Endothelial cell of umbilical vein (primary cell): ENCODE results near the gene PTGDR2. TPM values are rescaled to one million over a fixed set of nuclear protein-coding genes. Genes with fewer than 3 reads are reported as not detected.

ENCODE experiments used
- BruUV-seq: library from RNA; stranded (reverse); fragments of 400-500 nt; replicated peaks from 2 replicates; lab custom pipeline; 2021; lab: Mats Ljungman, UMichigan
- CTCF ChIA-PET: fragments of 300-600, 350-600 bp; sonication (Branson Sonifier 250); formaldehyde crosslinking; loops from one replicate; lab custom pipeline; 2021; ENCODE audit warnings: antibody characterized with exemption, inconsistent platforms; lab: Charles Lee
- POLR2A ChIA-PET: fragments of 300-600, 350-600 bp; sonication (Branson Sonifier 250); formaldehyde crosslinking; loops from one replicate; lab custom pipeline; 2021; ENCODE audit warnings: antibody characterized with exemption, inconsistent platforms; lab: Charles Lee
- DNase-seq: peaks from one replicate; pipeline ENCODE4 v3.0.0-alpha.2; 2011; ENCODE audit warnings: low read depth, low spot score
- FAIRE-seq: peaks from 2 replicates; lab custom pipeline; 2011; peaks lifted over from hg19 to GRCh38; lab: Jason Lieb, UNC
- H2AFZ ChIP-seq: 2 replicates; pipeline ENCODE4 v1.6.0; 2012; ENCODE audit warnings: low read depth, low read length, control low read depth, inconsistent platforms
- H3K27ac ChIP-seq: 2 replicates; pipeline ENCODE4 v1.5.1; 2011; ENCODE audit warnings: low read depth, mild to moderate bottlenecking, control low read depth, low read length, moderate library complexity; ENCODE audit not compliant: insufficient read depth
- H3K27me3 ChIP-seq, 2 experiments: 2 replicates each; pipeline versions ENCODE4 v1.6.0 to v1.6.1; 2011; ENCODE audit warnings: low read length in 2 of 2, mixed read lengths in 1 of 2; ENCODE audit not compliant: control insufficient read depth in 2 of 2, insufficient read depth in 2 of 2
- H3K36me3 ChIP-seq, 2 experiments: 2 replicates in 1 of 2; 3 replicates in 1 of 2; pipeline ENCODE4 v1.5.1; 2011; ENCODE audit warnings: low read length in 2 of 2, mild to moderate bottlenecking in 1 of 2, moderate library complexity in 1 of 2; ENCODE audit not compliant: control insufficient read depth in 2 of 2, insufficient read depth in 2 of 2; ENCODE audit errors: extremely low read depth in 1 of 2
- H3K4me1 ChIP-seq: 3 replicates; pipeline ENCODE4 v1.5.1; 2011; ENCODE audit warnings: mild to moderate bottlenecking, low read length; ENCODE audit not compliant: control insufficient read depth, insufficient read depth; ENCODE audit errors: extremely low read depth
- H3K4me2 ChIP-seq: 2 replicates; pipeline ENCODE4 v1.6.1; 2011; ENCODE audit warnings: low read length, control low read depth, mixed read lengths; ENCODE audit not compliant: insufficient read depth
- H3K4me3 ChIP-seq, 3 experiments: fragments of 200-600 bp in 1 of 3; sonication (generic), shearing (Covaris generic) in 1 of 3; replicated peaks in 1 of 3; 2 replicates each; pipeline ENCODE4 v1.5.1; 2011 to 2016; ENCODE audit warnings: control low read depth in 3 of 3, low read length in 3 of 3, mild to moderate bottlenecking in 2 of 3, inconsistent platforms in 1 of 3, low read depth in 1 of 3, moderate library complexity in 1 of 3; ENCODE audit not compliant: insufficient read depth in 1 of 3
- H3K79me2 ChIP-seq: 2 replicates; pipeline ENCODE4 v1.6.0; 2012; ENCODE audit warnings: low read length, inconsistent platforms; ENCODE audit not compliant: control insufficient read depth, insufficient read depth
- H3K9ac ChIP-seq: replicated peaks from 2 replicates; pipeline ENCODE3; 2011; ENCODE audit warnings: low read length, control low read depth; ENCODE audit not compliant: insufficient read depth; ENCODE audit errors: extremely low read depth
- H3K9me1 ChIP-seq: replicated peaks from 3 replicates; pipeline ENCODE4 v1.6.0; 2011; ENCODE audit warnings: mild to moderate bottlenecking, low read length; ENCODE audit not compliant: control insufficient read depth, insufficient read depth; ENCODE audit errors: extremely low read depth
- H3K9me3 ChIP-seq: replicated peaks from 2 replicates; pipeline ENCODE4 v1.5.1; 2012; ENCODE audit warnings: low read length, inconsistent platforms; ENCODE audit not compliant: control insufficient read depth, insufficient read depth
- H4K20me1 ChIP-seq: replicated peaks from 2 replicates; pipeline ENCODE3; 2011; ENCODE audit warnings: mild to moderate bottlenecking, low read length; ENCODE audit not compliant: control insufficient read depth, insufficient read depth; ENCODE audit errors: extremely low read depth
- CTCF ChIP-seq, 2 donors: IDR thresholded peaks; 1 replicate in 1 of 2; 2 replicates in 1 of 2; pipeline ENCODE4 v1.5.1; 2011; ENCODE audit warnings: low read length in 2 of 2, mild to moderate bottlenecking in 2 of 2, moderate library complexity in 2 of 2, control low read depth in 1 of 2, inconsistent platforms in 1 of 2, low read depth in 1 of 2; ENCODE audit not compliant: insufficient read depth in 1 of 2; ENCODE audit errors: extremely low read depth in 1 of 2
- GATA2 ChIP-seq: IDR thresholded peaks from 2 replicates; pipeline ENCODE4 v1.7.0; 2011; ENCODE audit warnings: low read depth, mild to moderate bottlenecking, moderate library complexity, mixed read lengths, low read length; ENCODE audit not compliant: insufficient read length, insufficient read depth
- JUN ChIP-seq: IDR thresholded peaks from 2 replicates; pipeline ENCODE4 v1.6.1; 2011; ENCODE audit warnings: borderline replicate concordance, low read depth; ENCODE audit not compliant: insufficient read length, insufficient read depth
- POLR2AphosphoS5 ChIP-seq: IDR thresholded peaks from 2 replicates; pipeline ENCODE4 v1.6.1; 2012; ENCODE audit warnings: low read depth, mild to moderate bottlenecking, control low read depth, low read length, moderate library complexity; ENCODE audit not compliant: insufficient read depth
- dilution Hi-C: fragments of 300-500 bp; cut with MboI; formaldehyde crosslinking; loops from one replicate; pipeline ENCODE4 v1.15.0; 2019; ENCODE audit warnings: low sequenced_read_pairs; ENCODE audit not compliant: extremely low pct_ligation_motif_present
- intact Hi-C: fragments of 100-400 bp; cut with micrococcal nuclease; formaldehyde crosslinking; loops from one replicate; pipeline ENCODE4 v1.10.0; 2022
- polyA plus RNA-seq, 4 experiments: library from polyadenylated mRNA; depleted of rRNA in 3 of 4; stranded (reverse) in 3 of 4; unstranded in 1 of 4; fragments of >200 nt; gene quantifications; 2 replicates each; pipeline versions ENCODE4 v1.2.1 to v1.2.3, GENCODE V29; 2011 to 2012; ENCODE audit warnings: missing spikeins in 1 of 4
- total RNA-seq: library from RNA; stranded (reverse); gene quantifications from 2 replicates; pipeline ENCODE4 v1.2.3, GENCODE V29; 2021

The PTGDR2 gene
- total and polyA plus RNA-seq, 2 donors (not counting 3 experiments of a cell fraction or from before 2014, with no cell fraction given): 0.15 TPM; not detected in 1

- Histone ChIP-seq H3K4me2 (no peak overlapping the region), H4K20me1 (no peaks in the 10 kb centered on the region), H3K9me1 (no peaks in the 10 kb centered on the region), H3K9ac (no peak overlapping the region), H3K27ac (peak overlapping the region; percentile 40), H3K9me3 (no peaks in the 10 kb centered on the region), H3K4me3 (no peak overlapping the region), H3K4me1 (peaks cover 20% of the 10 kb centered on the region), H3K36me3 (peaks cover 8 to 9% of the 10 kb centered on the region in 2 experiments), H3K79me2 (no peaks in the 10 kb centered on the region), H2AFZ (no peak overlapping the region), H3K27me3 (no peaks in the 10 kb centered on the region)
- intact Hi-C loops (no loop called here), dilution Hi-C loops (no loop called here)
- peak; percentile 83 for FAIRE-seq
- DNase-seq: peak; percentile 86
- ChIA-PET POLR2A (interaction anchor here (0.5 kb wide), 1 partner anchor 45 kb away, joined by 3 read pairs; no protein-coding TSS in a partner anchor), CTCF (interaction anchor here (0.9 to 9.3 kb wide), 8 partner anchors 9 to 128 kb away, joined by 3 to 607 read pairs (median 4); partner anchors contain the start of gene TMEM109)
- BruUV-seq: no TSS peak
- TF ChIP-seq JUN (no peak), GATA2 (peak; percentile 74), POLR2AphosphoS5 (peak; percentile 38)
These were observed 35.5 kb upstream of the PTGDR2 start for GRCh38 chr11:60891103-60891741.

- Histone ChIP-seq H3K36me3 (peaks cover 5 to 9% of the 10 kb centered on the region in 2 experiments), H4K20me1 (no peaks in the 10 kb centered on the region), H3K27ac (no peak overlapping the region), H3K9ac (no peak overlapping the region), H3K27me3 (no peaks in the 10 kb centered on the region), H3K4me2 (no peak overlapping the region), H3K9me3 (no peaks in the 10 kb centered on the region), H3K79me2 (no peaks in the 10 kb centered on the region), H3K4me3 (no peak overlapping the region), H3K4me1 (peaks cover 20% of the 10 kb centered on the region), H3K9me1 (no peaks in the 10 kb centered on the region), H2AFZ (no peak overlapping the region)
- BruUV-seq: no TSS peak
- CTCF ChIA-PET: interaction anchor here (0.9 to 9.3 kb wide), 6 partner anchors 10 to 115 kb away, joined by 3 to 607 read pairs (median 4); partner anchors contain the start of gene TMEM109
- TF ChIP-seq JUN (no peak), CTCF (IDR thresholded peaks at IDR 0.05; ENCODE audit: extremely low read depth in 1 of 2, insufficient read depth in 1 of 2, low read depth in 1 of 2, low read length in 2 of 2) (no peak)
- DNase-seq (no peak), FAIRE-seq (no peak)
- POLR2A ChIA-PET: no interaction called here
- intact Hi-C loops: no loop called here
- dilution Hi-C loops: no loop called here
These were observed 34.9 kb upstream of the PTGDR2 start for GRCh38 chr11:60890696-60891095.
